Eye (tissue), 1 donor: ENCODE results near the gene MEDAG.

Source experiments
- DNase-seq: peaks from one replicate; pipeline ENCODE4 v3.0.0-alpha.2; 2015

Gene MEDAG

DNA sequence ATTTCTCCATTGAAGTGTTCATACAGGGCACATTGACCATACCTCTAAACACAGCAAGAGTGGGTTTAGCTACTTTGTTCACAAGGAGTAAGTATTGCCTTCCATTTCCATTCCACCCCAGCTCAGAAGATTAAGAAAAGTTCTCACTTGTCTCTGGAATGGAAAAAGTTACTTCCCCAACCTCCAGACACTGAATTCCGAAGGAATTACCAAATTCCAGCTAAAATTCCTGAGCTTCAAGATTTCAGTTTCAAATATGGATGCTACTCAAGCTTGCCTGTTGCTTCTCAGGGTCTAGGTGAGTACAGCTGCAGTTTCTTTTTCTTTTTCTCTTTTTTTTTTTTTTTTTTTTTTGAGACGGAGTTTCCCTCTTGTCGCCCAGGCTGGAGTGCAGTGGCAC lies 60.0 kb downstream of the MEDAG start:
- no peak for DNase-seq

DNA sequence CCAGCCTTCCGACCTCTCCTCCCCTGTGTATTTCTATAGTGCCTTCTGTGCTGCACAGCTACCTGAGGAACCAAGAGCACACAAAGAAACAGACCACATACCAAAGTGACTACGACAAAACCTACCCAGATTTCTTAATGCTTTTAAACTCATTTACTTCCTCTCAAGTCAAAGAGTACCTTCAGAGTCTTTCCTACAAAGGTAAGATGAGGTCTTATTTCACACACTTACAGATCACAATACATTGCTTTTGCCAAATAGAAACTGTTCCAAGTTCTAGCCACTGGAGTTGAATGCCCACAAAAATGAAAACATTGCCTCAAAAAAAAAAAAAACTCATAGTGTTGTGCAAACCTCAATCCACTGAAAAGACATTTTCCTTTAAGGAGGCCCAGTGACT lies 62.8 kb downstream of the MEDAG start:
- no peak for DNase-seq

DNA sequence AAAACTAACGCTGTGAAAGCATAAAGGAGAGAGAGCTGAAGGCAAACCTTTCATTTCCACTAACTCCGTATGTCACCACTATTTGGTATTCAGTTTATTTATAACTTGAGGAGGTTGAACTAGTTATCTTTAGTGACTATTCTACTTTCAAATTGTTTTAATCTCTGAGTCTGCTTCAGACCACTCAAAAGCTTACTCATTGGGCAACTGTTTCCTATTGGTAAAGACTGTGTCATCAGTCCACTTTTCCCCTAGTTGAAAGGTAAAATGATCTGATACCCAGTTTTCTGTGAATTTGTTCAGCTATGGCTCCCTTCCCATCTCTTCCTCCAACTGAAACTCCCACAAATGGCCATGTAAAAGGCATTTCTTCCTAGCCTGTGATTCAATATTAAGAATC lies 65.5 kb downstream of the MEDAG start:
- DNase-seq, result no peak

DNA sequence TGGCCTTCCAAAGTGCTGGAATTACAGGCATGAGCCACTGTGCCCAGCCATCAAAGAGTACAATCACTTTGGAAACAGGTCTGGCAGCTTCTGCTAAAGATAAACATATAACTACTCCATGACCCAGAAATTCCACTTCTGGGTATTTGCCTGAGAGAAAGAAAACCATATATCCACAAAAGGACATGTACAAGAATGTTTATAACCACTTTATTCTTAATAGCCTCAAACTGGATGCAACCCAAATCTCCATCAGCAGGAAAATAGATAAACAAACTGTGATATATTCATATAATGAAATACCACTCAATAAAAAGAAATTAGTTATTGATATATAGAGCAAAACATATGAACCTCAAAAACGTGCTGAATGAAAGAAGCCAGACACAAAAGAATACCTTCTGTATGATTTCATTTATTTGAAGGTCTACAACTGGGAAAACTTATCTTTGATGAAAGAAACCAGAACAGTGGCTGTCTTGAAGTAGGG lies 66.9 kb downstream of the MEDAG start:
- no peak for DNase-seq

DNA sequence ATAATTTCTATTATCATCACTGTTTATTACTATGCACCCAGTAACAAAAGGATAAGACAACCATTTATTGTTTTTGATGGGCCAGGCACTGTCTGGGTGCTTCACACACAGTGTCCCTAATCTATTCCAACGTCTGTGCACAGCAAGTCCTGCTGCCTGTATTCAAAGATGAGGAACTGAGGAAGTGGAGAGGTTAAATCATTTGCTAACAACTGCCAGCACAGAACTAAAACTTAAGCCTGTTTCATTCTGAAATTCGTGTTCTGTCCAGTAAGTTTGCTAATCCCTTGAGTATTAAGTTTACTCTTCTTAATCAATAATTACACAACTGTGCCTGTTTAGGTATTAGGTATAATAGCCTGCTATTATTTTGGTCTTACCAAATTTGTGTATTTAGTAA lies 68.3 kb downstream of the MEDAG start:
- no peak for DNase-seq
